K562 (cell line): ENCODE results near the gene EVX1. TPM values are rescaled to one million over a fixed set of nuclear protein-coding genes. Genes with fewer than 3 reads are reported as not detected.

Experiments used
- CREM ChIP-seq: IDR thresholded peaks from 2 replicates; pipeline ENCODE4 v1.6.1; 2014; ENCODE audit warnings: antibody characterized with exemption, low read depth
- CTCF ChIP-seq, 3 experiments: IDR thresholded peaks in 2 of 3; conservative IDR thresholded peaks in 1 of 3; 2 replicates each; pipeline ENCODE4 v1.5.1; 2011 to 2012; ENCODE audit warnings: low read length in 3 of 3, mild to moderate bottlenecking in 3 of 3, control low read depth in 2 of 3, improper control_type of control experiment in 1 of 3, inconsistent platforms in 1 of 3, low read depth in 1 of 3, mixed read lengths in 1 of 3, moderate library complexity in 1 of 3; ENCODE audit not compliant: insufficient read depth in 2 of 3
- FOXM1 ChIP-seq, 2 experiments: fragments of 450-650 bp in 1 of 2; sonication (generic) in 1 of 2; formaldehyde crosslinking in 1 of 2; IDR thresholded peaks; 2 replicates each; pipeline versions ENCODE4 v1.6.1 to v1.9.0; 2017 to 2022; ENCODE audit warnings: low read depth in 2 of 2, mild to moderate bottlenecking in 2 of 2, missing genetic modification reagents in 1 of 2, moderate library complexity in 1 of 2
- PHF8 ChIP-seq: fragments of 200-600 bp; sonication (generic); IDR thresholded peaks from 2 replicates; pipeline ENCODE4 v1.6.1; 2012; ENCODE audit warnings: mixed run types, mild to moderate bottlenecking, inconsistent platforms, low read length, moderate library complexity, borderline replicate concordance
- REST ChIP-seq, 2 experiments: fragments of 450-650 bp; formaldehyde crosslinking in 1 of 2; IDR thresholded peaks; 2 replicates each; pipeline versions ENCODE4 v1.4.0 to v1.6.1; 2014 to 2020; ENCODE audit warnings: mild to moderate bottlenecking in 2 of 2, borderline replicate concordance in 1 of 2, low read depth in 1 of 2
- YY1 ChIP-seq, 3 experiments: IDR thresholded peaks; 2 replicates each; pipeline ENCODE4 v1.6.1; 2011; ENCODE audit warnings: low read length in 2 of 3, mild to moderate bottlenecking in 2 of 3, moderate library complexity in 2 of 3, borderline replicate concordance in 1 of 3, control low read depth in 1 of 3, low read depth in 1 of 3; ENCODE audit not compliant: insufficient read depth in 3 of 3, insufficient replicate concordance in 2 of 3, control insufficient read depth in 1 of 3, insufficient read length in 1 of 3; ENCODE audit errors: extremely low read depth in 1 of 3
- polyA plus RNA-seq, 8 experiments: library from polyadenylated mRNA; depleted of rRNA in 4 of 8; stranded (reverse) in 5 of 8; unstranded in 3 of 8; fragments of >200 nt; fragmentation: Nextera tagmentation in 2 of 8; fragmentation: Illumina TruSeq in 1 of 8; extraction: Ambion mirVana in 2 of 8; extraction: Trizol in 1 of 8; gene quantifications; 2 replicates each; pipeline versions ENCODE4 v1.2.1 to v1.2.3, GENCODE V29; 2011 to 2014; ENCODE audit warnings: inconsistent platforms in 1 of 8, missing spikeins in 1 of 8
- total RNA-seq, 7 experiments: library from RNA; depleted of rRNA in 6 of 7; stranded (reverse); fragments of >200 nt in 6 of 7; fragmentation: Illumina TruSeq in 2 of 7; extraction: Trizol in 2 of 7; gene quantifications; 2 replicates each; pipeline versions ENCODE4 v1.2.1 to v1.2.3, GENCODE V29; 2011 to 2021; ENCODE audit warnings: low replicate concordance in 1 of 7

Gene EVX1
- total and polyA plus RNA-seq, 9 of the 15 experiments (the other 6 are each of a cell fraction or from before 2014, with no cell fraction given): not detected

- TF ChIP-seq REST (IDR thresholded peaks at IDR 0.05; ENCODE audit: borderline replicate concordance) (no peak), REST (CRISPR knock-in tag; IDR thresholded peaks at IDR 0.05; ENCODE audit: low read depth) (no peak), CREM (0 out of 2 replicates have a peak, but pooled peaks have one; percentile 37), CTCF (IDR thresholded peaks at IDR 0.05 in 2 of 3, conservative IDR thresholded peaks at IDR 0.05 in 1 of 3; ENCODE audit: insufficient read depth in 2 of 3, low read depth in 1 of 3, low read length in 3 of 3) (peak; percentile 32 to 54 (median 51); a peak in 5 of 6 replicates), YY1 (IDR thresholded peaks at IDR 0.05; ENCODE audit: borderline replicate concordance in 1 of 3, control insufficient read depth in 1 of 3, extremely low read depth in 1 of 3, insufficient read depth in 3 of 3, insufficient read length in 1 of 3, insufficient replicate concordance in 2 of 3, low read depth in 1 of 3, low read length in 2 of 3) (peak in 1 of 3 experiments; percentile 13), FOXM1 (IDR thresholded peaks at IDR 0.05; ENCODE audit: low read depth) (no peak), FOXM1 (CRISPR knock-in tag; IDR thresholded peaks at IDR 0.05; ENCODE audit: low read depth) (no peak), PHF8 (no peak)
Measured at GRCh38 chr7:27269455-27269854, 26.9 kb downstream of the EVX1 start (continued).
